Endothelial cell (in vitro differentiated cells): Measurements from ENCODE around the gene SLC26A1. TPM values are rescaled to one million over a fixed set of nuclear protein-coding genes. Genes with fewer than 3 reads are reported as not detected.

Experiments used
- DNase-seq: peaks from one replicate; pipeline ENCODE4 v3.0.0; 2021; ENCODE audit warnings: low spot score
- H3K27ac Mint-ChIP-seq: one replicate; pipeline ENCODE4 v1.8.0; 2021; ENCODE audit warnings: mixed read lengths, inconsistent platforms; ENCODE audit not compliant: unreplicated experiment
- H3K27me3 Mint-ChIP-seq: one replicate; pipeline ENCODE4 v1.8.0; 2021; ENCODE audit warnings: mild to moderate bottlenecking, moderate library complexity, mixed read lengths, inconsistent platforms; ENCODE audit not compliant: unreplicated experiment
- H3K36me3 Mint-ChIP-seq: one replicate; pipeline ENCODE4 v1.8.0; 2021; ENCODE audit warnings: mild to moderate bottlenecking, low read depth, mixed read lengths, inconsistent platforms; ENCODE audit not compliant: unreplicated experiment
- H3K4me1 Mint-ChIP-seq: one replicate; pipeline ENCODE4 v1.8.0; 2021; ENCODE audit warnings: mild to moderate bottlenecking, mixed read lengths, inconsistent platforms; ENCODE audit not compliant: unreplicated experiment
- H3K4me3 Mint-ChIP-seq: one replicate; pipeline ENCODE4 v1.8.0; 2021; ENCODE audit warnings: mild to moderate bottlenecking, mixed read lengths, inconsistent platforms; ENCODE audit not compliant: unreplicated experiment
- H3K9me3 Mint-ChIP-seq: one replicate; pipeline ENCODE4 v1.8.0; 2021; ENCODE audit warnings: mixed read lengths, inconsistent platforms; ENCODE audit not compliant: unreplicated experiment
- CTCF ChIP-seq: fragments of 200-600 bp; sonication (generic); IDR thresholded peaks from one replicate; pipeline ENCODE4 v1.5.0; 2021; ENCODE audit warnings: antibody characterized with exemption; ENCODE audit not compliant: unreplicated experiment
- long read RNA-seq: library from polyadenylated mRNA; unstranded; transcript quantifications from one replicate; pipeline ENCODE4 v2.0.0, GENCODE V29; 2020; ENCODE audit not compliant: unreplicated experiment
- total RNA-seq: library from RNA; stranded (reverse); fragmentation: NEBNext Ultra II Directional; extraction: Animal tissue kit (Norgen Biotek cat#: 25700); gene quantifications from one replicate; pipeline ENCODE4 v1.2.1, GENCODE V29; 2021; ENCODE audit not compliant: unreplicated experiment

SLC26A1 gene
- not detected for total RNA-seq
- long read RNA-seq = 0 reads

- Mint-ChIP-seq H3K9me3 (no peaks in the 10 kb centered on the region), H3K27me3 (peaks cover 9% of the 10 kb centered on the region), H3K27ac (no peak within 1 kb of the TSS), H3K4me3 (no peak within 1 kb of the TSS), H3K4me1 (no peaks in the 10 kb centered on the region), H3K36me3 (no peaks in the 10 kb centered on the region)
- no peak for TF ChIP-seq CTCF
- no peak for DNase-seq
These were observed at the start of gene SLC26A1 for GRCh38 chr4:993111-994029. TSS of gene SLC26A1 (minus strand) at chr4:993404. CDS start at chr4:991703, 1,701 bp downstream.

GRCh38 chr4:1042352-1043055 is 49.3 kb upstream of the SLC26A1 start:
- no peaks in the 10 kb centered on the region for H3K4me1 Mint-ChIP-seq

GRCh38 chr4:1041936-1042330 is 48.7 kb upstream of the SLC26A1 start:
- Mint-ChIP-seq H3K27me3 (peaks cover 9% of the 10 kb centered on the region), H3K4me1 (no peaks in the 10 kb centered on the region), H3K9me3 (no peaks in the 10 kb centered on the region), H3K36me3 (peaks cover 4% of the 10 kb centered on the region), H3K27ac (no peak overlapping the region), H3K4me3 (no peak overlapping the region)
- DNase-seq = no peak
- no peak for TF ChIP-seq CTCF

More at GRCh38 chr4:1042352-1043055, 49.3 kb upstream of the SLC26A1 start:
- H3K4me3 Mint-ChIP-seq = no peak overlapping the region
- DNase-seq = no peak
- H3K36me3 Mint-ChIP-seq = peaks cover 4% of the 10 kb centered on the region
- H3K27me3 Mint-ChIP-seq = peaks cover 9% of the 10 kb centered on the region
- no peak overlapping the region for H3K27ac Mint-ChIP-seq
- H3K9me3 Mint-ChIP-seq = no peaks in the 10 kb centered on the region
- no peak for TF ChIP-seq CTCF

- no peak for DNase-seq
- H3K4me1 Mint-ChIP-seq = no peaks in the 10 kb centered on the region
- no peaks in the 10 kb centered on the region for H3K9me3 Mint-ChIP-seq
- H3K27me3 Mint-ChIP-seq = peaks cover 6% of the 10 kb centered on the region
- TF ChIP-seq CTCF = no peak
- no peaks in the 10 kb centered on the region for H3K36me3 Mint-ChIP-seq
- H3K27ac Mint-ChIP-seq = no peak overlapping the region
- H3K4me3 Mint-ChIP-seq = no peak overlapping the region
These were observed 48.1 kb upstream of the SLC26A1 start for GRCh38 chr4:1041147-1041935.
